ENCODE measurements around the gene CCDC3.
"Not testable (repeated sequence)": the region's sequence is repeated elsewhere in the genome, so short reads cannot be mapped to it uniquely, and the experiment has no call there.

Gene CCDC3

DNA sequence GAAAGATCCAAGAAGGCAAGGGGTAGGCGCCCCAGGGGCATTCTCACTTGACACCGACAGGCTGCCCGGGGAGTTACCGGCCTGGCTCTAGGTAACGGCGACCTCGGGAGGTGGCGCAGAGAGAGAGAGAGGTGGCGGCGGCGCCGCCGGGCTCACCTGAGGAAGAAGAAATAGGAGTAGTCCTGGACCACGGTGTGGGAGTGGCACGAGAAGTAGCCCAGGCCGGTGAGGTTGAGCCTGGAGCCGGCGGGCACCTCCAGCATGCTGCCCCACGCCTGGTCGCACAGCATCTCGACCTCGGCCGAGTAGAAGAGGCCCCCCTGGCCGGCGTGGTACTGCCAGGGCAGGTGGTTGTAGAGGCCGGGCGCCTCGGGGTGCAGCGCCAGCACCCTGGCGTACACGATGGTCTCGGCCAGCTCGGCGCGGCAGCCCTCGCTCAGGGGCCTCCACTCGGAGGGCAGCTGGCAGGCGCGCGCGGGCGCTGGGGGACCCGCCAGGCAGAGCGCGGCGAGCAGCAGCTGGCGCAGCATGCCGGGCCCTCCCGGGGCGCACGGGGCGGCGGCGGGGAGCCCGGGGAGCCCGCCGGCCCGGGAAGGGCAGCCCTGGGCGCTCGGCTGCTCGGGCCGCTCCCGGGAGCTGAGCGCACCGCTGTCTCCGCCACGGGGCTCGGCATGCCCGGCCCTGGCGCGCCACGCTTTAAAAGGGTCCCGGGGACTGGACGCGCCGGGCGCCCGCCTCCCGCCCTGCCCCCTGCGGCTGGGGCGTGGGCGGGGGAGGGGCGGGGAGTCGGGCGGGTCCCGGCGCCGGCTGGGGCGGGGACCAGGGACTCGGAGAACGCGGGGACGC is at the start of gene CCDC3:
CCDC3 (minus strand) TSS at position 673 of the 846 bp plus-strand sequence; CDS start at position 530, 143 bp downstream.
- DNase-seq (ENCODE audit: low read depth in 3 of 3), result no peak

DNA sequence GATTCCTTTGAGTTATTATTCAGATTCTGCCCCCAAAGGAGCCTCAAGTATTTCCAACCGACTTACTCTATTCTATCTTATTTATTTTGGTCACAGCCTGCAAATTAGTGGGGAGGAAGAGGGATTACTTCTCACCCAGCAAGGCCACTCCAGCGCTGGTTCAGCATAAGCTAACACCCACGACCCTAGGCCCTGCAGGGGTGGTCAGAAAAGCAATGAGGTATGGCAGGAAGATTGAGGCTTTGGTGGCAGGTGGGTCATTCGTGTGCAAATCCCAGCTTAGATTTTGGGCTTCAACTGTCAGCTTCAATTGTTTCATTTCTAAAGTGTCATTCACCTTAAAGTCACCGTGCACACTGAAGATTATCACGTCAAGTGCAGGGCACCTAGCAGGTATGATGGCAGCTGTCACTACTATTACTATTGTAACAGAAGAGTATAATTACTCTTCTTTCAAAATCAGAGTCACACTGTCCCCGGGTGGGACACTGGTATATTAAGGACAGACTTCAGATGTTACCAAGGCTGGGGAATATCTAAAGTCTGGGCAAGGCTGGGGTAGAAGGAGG is 49.7 kb upstream of the CCDC3 start:
- no peak for DNase-seq (ENCODE audit: low read depth in 3 of 3)

DNA sequence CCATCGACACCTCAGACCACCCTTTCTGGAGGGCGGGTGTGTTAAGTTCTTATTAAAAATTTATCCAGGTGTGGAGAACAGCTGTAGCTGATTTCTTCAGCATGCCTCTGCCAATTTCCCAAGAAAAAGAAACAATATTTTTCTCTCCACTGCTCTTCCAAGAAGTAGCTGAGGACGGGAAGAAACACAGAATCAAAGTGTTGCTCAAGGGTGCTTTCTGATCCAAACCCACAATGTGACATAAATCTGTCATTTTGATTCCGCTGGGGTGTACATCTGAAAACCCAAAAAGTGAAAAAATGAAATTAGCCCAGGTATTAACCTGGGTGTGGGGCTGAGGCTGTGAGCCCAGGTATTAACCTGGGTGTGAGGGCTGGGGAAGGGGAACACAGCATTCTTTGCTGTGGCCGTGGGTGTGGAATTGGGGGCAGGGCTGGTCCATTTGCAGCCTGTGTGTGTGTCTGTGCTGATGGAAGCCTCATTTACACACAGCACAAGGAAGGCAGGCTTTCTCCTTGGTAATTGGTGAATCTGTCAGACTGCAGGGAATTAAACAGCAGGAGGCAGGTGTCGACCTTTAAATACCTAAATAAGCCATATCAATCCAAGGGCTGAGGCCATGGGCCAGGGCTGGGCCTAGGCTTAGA is 48.4 kb upstream of the CCDC3 start:
- DNase-seq (ENCODE audit: low read depth in 3 of 3), result no peak

DNA sequence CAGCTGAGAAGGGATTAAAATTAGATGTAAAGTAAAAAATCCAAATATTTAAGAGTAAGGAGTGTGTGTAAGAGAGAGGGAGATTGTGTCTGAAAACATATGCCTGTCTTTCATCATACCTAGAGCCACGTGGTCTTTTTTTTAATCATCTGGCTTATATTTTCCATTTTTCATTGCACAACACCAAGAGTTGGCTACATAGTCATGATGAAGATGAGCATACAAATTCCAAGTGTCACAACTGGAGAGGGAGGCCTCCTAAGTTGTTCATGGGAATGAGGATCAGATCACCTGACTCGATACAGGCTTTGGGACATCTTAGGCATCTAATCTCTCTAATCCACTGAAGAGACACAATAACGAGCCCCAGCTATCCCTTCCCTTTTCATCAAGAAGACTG is 47.2 kb upstream of the CCDC3 start:
- DNase-seq (ENCODE audit: low read depth in 3 of 3), result no peak

DNA sequence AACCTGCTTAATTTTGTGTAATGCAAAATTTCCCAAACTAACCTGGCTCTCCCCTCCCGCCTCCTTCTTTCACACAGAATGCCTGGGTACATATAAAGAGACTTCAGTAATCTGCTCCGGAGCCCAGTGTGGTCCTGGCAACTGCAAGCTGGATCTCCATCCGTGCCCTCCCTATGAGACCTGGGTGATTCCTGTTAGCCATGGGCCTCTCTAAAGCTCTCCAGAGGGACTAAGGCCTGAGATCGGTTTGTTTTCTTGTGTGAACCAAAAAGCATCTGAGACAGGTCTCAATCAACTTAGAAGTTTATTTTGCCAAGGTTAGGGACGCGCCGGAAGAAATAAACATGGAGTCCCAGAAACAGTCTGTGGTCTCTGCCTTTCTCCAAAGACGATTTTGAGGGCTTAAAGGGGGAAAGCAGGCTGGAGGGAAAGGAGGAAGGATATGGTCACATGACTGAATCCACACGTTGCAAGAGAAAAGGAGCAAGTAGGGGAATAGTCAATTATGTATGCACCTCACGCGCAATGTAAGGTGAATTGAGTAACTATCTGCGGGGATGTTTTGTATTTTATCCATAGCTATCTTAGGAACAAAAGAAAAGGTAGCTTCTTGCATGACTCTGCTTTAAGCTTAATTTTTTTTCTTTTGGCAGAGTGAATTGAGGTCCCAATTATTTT is 46.2 kb upstream of the CCDC3 start:
- DNase-seq (ENCODE audit: low read depth in 3 of 3), result no peak

DNA sequence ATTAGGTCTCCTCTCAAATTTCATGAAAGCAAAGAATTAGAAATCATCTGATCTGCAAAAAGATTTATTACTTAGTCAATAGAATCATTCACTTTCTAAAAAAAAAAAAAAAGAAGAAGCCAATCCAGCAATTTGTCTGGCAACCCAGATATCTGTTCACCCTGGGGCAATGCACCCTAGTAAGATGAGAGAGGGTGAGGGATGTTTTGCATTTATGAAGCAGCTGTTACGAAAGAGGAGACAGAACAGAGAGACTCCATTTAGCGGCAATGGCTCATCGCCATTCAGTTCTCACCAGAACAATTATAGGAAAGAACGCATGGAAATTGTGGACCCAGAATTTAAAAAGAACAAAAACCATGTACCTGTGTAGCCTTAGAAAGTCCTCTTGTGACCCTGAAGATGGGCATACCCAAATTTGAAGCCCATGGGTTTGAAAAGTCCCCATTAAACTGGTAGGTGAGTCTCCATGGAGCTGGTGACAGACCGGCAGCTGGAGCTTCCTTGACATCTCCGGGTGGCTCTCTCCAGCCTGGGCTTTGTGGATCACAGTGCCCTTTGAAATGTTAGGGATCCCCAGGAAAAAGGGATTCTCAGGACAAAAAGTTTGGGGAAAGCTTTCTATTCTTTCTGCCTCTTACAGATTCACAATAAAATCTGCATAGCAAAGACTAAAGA is 45.5 kb upstream of the CCDC3 start:
- DNase-seq (ENCODE audit: low read depth in 3 of 3), result no peak

DNA sequence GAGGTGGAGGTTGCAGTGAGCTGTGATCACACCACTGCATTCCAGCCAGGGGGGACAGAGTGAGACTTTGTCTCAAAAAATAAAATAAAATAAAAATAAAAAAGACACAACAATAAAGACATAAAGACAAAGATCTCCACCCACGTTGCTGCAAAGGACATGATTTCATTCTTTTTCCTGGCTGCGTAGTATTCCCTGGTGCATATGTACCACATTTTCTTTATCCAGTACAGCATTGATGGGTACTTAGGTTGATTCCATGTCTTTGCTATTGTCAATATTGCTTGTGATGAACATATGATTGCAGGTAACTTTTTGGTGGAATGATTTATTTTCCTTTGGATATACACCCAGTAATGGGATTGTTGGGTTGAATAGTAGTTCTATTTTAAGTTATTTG is 42.0 kb upstream of the CCDC3 start:
- DNase-seq (ENCODE audit: low read depth in 3 of 3), result no peak

DNA sequence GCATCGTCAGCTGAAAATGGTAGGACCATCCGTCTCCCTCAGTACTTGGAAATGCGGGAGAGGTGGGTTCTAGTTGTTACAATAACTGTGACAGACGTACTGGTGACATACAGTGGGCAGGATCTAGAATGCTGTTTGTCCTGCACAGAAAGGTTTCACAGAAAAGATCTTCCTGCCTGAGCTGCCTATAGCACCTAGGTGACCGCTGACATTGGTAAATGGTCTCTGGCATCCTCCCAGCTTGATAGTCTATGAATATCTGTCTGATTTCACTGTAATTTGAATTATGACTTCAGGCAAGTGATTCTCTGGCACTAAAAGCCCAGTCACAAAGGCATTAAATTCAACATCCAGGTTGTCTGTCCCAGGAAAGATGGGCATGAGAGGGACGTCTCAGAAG is 38.2 kb upstream of the CCDC3 start:
- DNase-seq (ENCODE audit: low read depth in 3 of 3), result no peak

DNA sequence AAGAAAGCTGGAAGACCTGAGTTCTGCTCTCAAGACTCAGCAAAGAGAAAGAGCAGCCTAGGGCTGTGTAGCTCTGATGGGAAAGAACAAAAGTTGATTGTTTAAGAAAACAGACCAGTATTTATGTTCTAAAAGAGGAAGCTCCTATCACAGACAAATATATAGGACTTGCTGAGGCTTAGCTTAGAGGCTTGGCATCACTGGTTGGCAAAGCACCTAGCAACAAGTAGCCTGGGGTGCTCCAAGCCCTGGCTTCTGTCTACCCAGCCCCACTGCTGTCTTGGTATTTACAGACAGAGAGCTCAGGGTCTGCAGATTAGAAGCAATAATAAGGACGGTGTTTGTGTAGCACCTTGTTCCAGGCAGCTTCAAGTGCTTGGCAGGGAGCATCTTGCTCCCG is 36.9 kb upstream of the CCDC3 start:
- no peak for DNase-seq (ENCODE audit: low read depth in 3 of 3)

DNA sequence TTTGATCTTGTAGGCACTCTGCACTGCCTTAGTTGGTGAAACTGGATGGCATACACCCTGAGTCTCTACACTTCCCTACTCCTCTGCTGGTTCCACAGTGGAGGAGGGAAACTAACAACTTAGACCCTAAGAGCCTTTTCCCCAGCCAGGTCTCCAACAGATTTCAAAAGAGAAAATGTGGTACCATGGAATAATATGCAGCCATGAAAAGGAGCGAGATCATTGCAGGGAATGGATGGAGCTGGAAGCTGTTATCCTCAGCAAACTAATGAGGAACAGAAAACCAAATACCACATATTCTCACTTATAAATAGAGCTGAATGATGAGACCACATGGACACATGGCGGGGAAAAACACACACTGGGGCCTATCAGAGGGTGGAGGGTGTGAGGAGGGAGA is 36.3 kb upstream of the CCDC3 start:
- DNase-seq (ENCODE audit: low read depth in 3 of 3), result no peak

DNA sequence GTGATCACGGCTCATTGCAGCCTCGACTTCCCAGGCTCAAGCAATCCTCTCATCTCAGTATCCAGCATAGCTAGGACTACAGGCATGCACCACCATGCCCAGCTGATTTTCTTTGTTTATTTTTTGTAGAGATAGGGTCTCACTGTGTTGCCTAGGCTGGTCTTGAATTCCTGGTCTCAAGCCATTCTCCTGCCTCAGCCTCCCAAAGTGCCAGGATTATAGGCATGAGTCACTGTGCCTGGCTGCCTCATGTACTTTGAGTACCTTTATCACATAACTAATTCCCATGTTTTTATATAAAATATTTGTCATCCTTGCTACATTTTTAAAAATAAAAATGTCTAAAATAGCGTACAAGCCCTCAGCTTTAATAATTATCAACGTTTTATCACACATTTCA is 35.3 kb upstream of the CCDC3 start:
- DNase-seq (ENCODE audit: low read depth in 3 of 3), result no peak

DNA sequence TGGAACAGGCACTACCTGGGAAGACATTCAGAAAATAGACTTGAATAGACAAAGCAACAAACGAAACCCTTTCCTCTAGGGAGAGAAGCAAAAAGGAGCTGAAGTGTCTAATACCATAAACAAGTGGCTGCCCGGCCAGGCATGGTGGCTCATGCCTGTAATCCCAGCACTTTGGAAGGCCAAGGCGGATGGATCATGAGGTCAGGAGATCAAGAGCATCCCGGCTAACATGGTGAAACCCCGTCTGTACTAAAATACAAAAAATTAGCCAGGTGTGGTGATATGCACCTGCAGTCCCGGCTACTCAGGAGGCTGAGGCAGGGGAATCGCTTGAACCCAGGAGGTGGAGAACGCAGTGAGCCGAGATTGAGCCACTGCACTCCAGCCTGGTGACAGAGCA is 34.2 kb upstream of the CCDC3 start:
- DNase-seq (ENCODE audit: low read depth in 3 of 3), result not testable (repeated sequence)

DNA sequence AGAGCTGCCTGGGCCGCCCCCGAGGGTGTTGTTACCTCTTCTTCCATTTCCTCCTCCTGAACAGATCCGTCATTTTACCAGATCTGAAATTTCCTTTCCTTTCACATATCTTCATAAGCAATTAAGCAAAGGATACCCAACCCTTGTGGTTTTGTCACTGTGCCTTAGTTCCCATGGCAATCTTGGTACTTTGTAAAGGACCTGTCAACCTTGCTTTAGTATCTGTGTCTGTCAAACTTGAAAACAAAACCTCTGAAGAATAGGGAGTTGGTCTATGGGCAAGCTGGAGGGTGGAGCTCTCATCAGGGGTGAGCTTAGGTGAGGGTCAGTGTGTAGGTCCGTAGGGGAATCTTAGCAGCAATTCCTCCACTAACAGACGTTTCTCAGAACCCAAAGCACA is 25.4 kb upstream of the CCDC3 start:
- no peak for DNase-seq (ENCODE audit: low read depth in 3 of 3)

DNA sequence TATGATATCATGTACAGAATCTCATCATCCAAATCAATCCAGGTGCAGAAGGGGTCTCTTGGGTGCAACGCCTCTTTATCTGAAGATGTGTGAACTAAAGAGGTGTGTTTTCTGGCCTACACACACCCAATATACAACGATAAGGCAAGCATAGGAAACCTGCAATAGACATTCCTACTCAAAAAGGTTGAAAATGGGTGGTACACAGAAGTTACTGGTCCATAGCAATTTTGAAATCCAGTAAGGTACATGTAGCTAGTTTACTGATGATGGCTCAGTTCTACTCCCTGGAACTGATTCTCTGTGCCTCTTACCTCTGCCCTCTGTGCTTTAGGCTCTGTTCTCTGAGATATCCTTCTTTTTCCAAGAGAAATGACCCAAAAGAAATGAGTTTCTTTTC is 22.2 kb upstream of the CCDC3 start:
- no peak for DNase-seq (ENCODE audit: low read depth in 3 of 3)

DNA sequence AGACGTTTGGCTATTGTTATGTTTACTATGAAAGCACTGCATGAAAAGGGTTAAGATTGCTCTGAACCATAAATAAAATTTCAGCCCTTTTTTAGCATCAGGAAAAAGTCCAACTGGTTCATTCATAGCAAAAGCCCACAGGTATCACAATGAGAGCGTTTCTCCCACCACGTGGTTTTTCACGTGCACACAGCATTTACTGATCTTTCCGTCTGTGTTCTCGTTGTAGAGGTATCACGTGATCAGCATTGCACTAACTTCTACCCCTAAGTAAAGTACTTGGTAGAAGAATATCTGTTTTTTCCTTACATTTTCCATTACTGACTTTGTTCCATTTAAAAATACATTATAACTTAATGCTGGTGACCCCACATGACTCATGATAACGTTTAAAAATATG is 17.8 kb upstream of the CCDC3 start:
- no peak for DNase-seq (ENCODE audit: low read depth in 3 of 3)

DNA sequence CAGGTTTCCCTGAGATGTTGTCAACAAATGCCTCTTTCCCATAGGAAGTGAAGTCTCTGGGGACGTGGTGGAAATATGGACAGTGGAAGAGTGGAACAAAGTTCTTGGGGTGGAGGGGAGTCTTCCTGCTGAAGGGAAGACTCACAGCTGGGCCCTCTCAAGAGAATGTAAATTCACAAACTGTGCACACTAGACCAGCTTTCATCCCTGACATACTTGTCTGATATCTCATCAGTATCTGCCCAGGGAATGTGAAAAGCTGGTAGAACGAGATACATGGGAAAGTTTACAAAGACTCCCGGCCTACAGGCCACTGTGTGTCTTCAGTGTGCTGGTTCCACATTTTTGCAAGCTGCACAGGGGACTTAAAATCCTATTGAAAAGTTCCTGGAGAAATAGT is 16.7 kb upstream of the CCDC3 start:
- DNase-seq (ENCODE audit: low read depth in 3 of 3), result no peak

DNA sequence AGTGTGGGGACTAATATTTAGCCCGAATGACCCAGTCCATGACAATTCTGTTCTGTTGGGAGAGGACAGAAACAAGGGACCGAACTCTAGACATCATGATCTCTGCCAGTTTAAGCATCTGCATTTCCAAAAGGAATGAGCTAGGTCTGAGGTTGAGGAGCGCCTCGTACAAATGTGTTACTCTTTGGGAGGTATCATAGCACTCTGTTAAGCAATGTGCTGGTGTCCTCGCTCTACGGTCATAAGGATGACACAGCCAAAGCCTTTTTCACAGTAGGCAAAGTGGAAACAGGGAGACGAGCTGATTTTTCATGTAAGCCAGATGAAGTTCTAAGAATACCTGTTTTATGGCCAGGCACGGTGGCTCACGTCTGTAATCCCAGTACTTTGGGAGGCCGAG is 15.4 kb upstream of the CCDC3 start:
- no peak for DNase-seq (ENCODE audit: low read depth in 3 of 3)

DNA sequence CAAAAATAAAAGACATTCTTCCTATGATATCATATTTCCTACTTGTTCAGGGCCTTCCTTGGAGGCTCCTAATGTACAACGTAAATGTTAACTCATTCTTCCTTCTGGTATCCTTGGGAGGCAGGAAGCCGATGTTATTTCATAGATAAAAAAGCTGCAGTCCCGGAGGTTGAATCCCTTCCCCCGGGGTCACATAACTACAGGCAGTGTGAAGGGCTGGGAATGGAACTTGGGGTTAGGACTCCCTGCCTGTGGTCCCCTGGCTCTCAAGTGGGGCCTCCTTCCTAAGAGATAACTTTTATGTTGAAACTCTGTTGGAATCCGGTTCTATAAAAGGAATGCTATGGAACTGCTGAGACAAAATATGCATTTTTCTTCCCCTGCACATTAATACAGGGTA is 14.9 kb upstream of the CCDC3 start:
- DNase-seq (ENCODE audit: low read depth in 3 of 3), result no peak

DNA sequence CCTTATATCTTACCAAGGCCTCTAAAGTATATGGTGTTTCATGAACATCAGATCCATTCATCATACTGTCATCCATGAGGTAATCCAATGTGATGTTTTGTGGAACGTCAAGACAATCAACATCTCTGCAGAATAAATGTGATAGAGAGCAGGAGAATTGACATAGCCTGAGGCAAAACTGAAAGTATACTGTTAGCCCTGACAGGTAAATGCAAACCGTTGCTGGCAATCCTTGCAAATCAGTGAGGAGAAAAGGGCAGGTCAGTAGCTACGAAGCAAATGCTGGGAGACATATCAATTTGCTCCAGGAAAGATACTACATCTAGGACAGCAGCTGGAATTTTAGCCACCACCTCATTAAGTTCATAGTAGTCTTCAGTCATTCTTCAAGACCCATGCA is 4.5 kb upstream of the CCDC3 start:
- DNase-seq (ENCODE audit: low read depth in 3 of 3), result no peak

DNA sequence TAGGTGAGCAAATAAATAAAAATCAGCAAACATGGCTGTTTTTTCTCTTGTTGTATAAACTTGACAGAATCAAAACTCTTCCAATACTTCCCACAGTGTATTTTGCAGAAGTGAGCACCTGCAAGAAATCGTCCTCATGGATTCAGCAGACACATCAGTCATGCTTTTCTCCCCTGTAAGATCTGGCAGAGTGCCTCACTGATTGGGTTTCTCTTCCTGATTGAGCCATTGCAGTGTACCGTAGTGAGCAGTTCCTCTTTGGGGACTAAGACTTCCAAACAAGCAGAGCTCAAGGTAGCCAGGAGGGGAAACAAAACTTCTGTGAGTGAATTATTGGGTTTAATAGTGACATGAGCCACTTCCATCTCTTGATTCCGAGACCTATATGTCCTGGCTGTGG is 2.2 kb upstream of the CCDC3 start:
- DNase-seq (ENCODE audit: low read depth in 3 of 3), result no peak

DNA sequence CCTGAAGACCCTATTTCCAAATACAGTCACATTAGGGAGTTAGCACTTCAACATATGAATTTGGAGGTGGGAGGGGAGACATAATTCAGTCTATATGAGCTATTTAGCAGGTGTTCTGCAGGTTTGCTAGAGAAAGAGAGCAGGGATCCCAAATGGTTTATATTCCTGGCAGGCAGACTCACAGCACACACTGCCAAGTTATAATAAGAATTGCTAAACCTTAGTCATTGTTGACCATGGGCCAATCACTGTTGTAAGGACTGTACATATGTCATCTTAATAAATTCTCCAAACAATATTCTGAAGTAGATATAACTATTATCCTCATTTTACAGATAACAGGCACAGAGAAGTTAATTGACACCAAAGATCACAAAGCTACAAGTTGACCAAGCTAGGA is 1.5 kb upstream of the CCDC3 start:
- no peak for DNase-seq (ENCODE audit: low read depth in 3 of 3)

DNA sequence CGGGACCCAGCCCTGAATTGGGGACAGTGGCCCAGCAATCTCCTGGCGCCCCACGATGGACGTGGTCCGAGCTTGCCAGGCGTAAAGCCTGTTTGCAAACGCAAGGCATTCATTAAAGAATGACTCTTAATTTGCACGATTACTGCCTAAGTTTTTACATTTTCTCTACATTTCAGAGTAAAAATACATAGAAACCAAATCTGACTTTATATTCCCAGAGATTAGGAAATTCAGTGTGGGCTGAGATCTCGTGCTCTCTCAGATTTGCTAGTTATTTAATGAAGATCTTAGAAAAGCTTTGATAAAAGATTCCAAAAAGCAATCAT is 337 bp upstream of the CCDC3 start:
- DNase-seq (ENCODE audit: low read depth in 3 of 3), result no peak

All from stimulated activated CD4-positive, alpha-beta T cell treated with anti-CD3 and anti-CD28 coated beads, TNF-alpha, amount 100 ng/mL, for 4 hours (primary cell).